ENCODE results near the gene HAPLN3. TPM values are rescaled to one million over a fixed set of nuclear protein-coding genes. Genes with fewer than 3 reads are reported as not detected.
A peak's percentile ranks its signal among the peaks of the same experiment; 100 is the strongest.

The HAPLN3 gene
- total RNA-seq, 4 donors from 2014 or later: 3.0 to 10.5 (median 6.7) TPM

GRCh38 chr15:88904257-88904623, 8.9 kb upstream of the HAPLN3 start:
- 20 to 60% methylated on average over 1 of the region's 2 CpGs for WGBS, 2 donors (ENCODE audit: low coverage in 1 of 2)
- Histone ChIP-seq H3K9me3 (no peaks in the 10 kb centered on the region), H3K27me3 (no peaks in the 10 kb centered on the region), H3K27ac (peak overlapping the region in 1 of 4 donors; percentile 49), H3K4me3 (no peak overlapping the region), H3K4me1 (peaks cover 0 to 41% (median 16%) of the 10 kb centered on the region in 3 donors), H3K36me3 (peaks cover 0 to 91% of the 10 kb centered on the region in 2 donors)
- ATAC-seq: no peak
- TF ChIP-seq CTCF (IDR thresholded peaks at IDR 0.05): no peak
- TF ChIP-seq EP300 (IDR thresholded peaks at IDR 0.05): no peak
- no peak for TF ChIP-seq POLR2A (IDR thresholded peaks at IDR 0.05)
- TF ChIP-seq POLR2AphosphoS5 (IDR thresholded peaks at IDR 0.05): no peak

- Histone ChIP-seq H3K4me1 (peaks cover 0 to 37% (median 19%) of the 10 kb centered on the region in 3 donors), H3K9me3 (no peaks in the 10 kb centered on the region), H3K27me3 (no peaks in the 10 kb centered on the region), H3K36me3 (peaks cover 0 to 82% of the 10 kb centered on the region in 2 donors), H3K4me3 (no peak overlapping the region), H3K27ac (no peak overlapping the region)
- WGBS, 2 donors (ENCODE audit: low coverage in 1 of 2): 100% methylated on average over 1 of the region's 2 CpGs; no CpG with 5 or more reads in 1 of the 2 donors
- TF ChIP-seq CTCF (IDR thresholded peaks at IDR 0.05) (no peak), EP300 (IDR thresholded peaks at IDR 0.05) (no peak), POLR2AphosphoS5 (IDR thresholded peaks at IDR 0.05) (no peak), POLR2A (IDR thresholded peaks at IDR 0.05) (no peak)
- no peak for ATAC-seq
These were observed 7.5 kb upstream of the HAPLN3 start for GRCh38 chr15:88902846-88903245.

GRCh38 chr15:88902221-88902835, 7.0 kb upstream of the HAPLN3 start:
- Histone ChIP-seq H3K36me3 (peaks cover 0 to 76% of the 10 kb centered on the region in 2 donors), H3K9me3 (no peaks in the 10 kb centered on the region), H3K4me1 (peaks cover 0 to 40% (median 23%) of the 10 kb centered on the region in 3 donors), H3K4me3 (no peak overlapping the region), H3K27ac (no peak overlapping the region), H3K27me3 (no peaks in the 10 kb centered on the region)
- WGBS, 2 donors (ENCODE audit: low coverage in 1 of 2): 92% methylated on average over 3 of the region's 6 CpGs; no CpG with 5 or more reads in 1 of the 2 donors
- ATAC-seq: no peak
- TF ChIP-seq POLR2A (IDR thresholded peaks at IDR 0.05) (no peak), POLR2AphosphoS5 (IDR thresholded peaks at IDR 0.05) (no peak), CTCF (IDR thresholded peaks at IDR 0.05) (no peak), EP300 (IDR thresholded peaks at IDR 0.05) (no peak)

- no peak overlapping the region for H3K27ac ChIP-seq
- TF ChIP-seq POLR2A (IDR thresholded peaks at IDR 0.05): no peak
- no peak for TF ChIP-seq EP300 (IDR thresholded peaks at IDR 0.05)
- no peak for TF ChIP-seq CTCF (IDR thresholded peaks at IDR 0.05)
- H3K9me3 ChIP-seq: no peaks in the 10 kb centered on the region
- H3K36me3 ChIP-seq: peaks cover 0 to 70% of the 10 kb centered on the region in 2 donors
- H3K4me3 ChIP-seq: no peak overlapping the region
- H3K27me3 ChIP-seq: no peaks in the 10 kb centered on the region
- ATAC-seq: no peak
- H3K4me1 ChIP-seq: peaks cover 2 to 46% (median 29%) of the 10 kb centered on the region in 3 donors
- 79 to 95% methylated on average over 7 of the region's 15 CpGs for WGBS, 2 donors (ENCODE audit: low coverage in 1 of 2)
These were observed 6.3 kb upstream of the HAPLN3 start for GRCh38 chr15:88901508-88902220.
